Muscle of back (tissue), 11 donors: ENCODE results near the gene ARMC9. TPM values are rescaled to one million over a fixed set of nuclear protein-coding genes. Genes with fewer than 3 reads are reported as not detected.

ENCODE experiments used
- DNase-seq, 3 donors: peaks; one replicate each; pipeline versions ENCODE4 v3.0.0 to v3.0.0-alpha.2; 2013
- polyA plus RNA-seq, 10 donors: library from polyadenylated mRNA; unstranded; fragments of 120-200 nt; gene quantifications; one replicate each; pipeline ENCODE4 v1.2.1, GENCODE V29; 2013; ENCODE audit not compliant: insufficient read length in 10 of 10

The ARMC9 gene
- polyA plus RNA-seq, 10 donors, result 4.0 to 6.7 (median 5.1) TPM

GRCh38 chr2:231411831-231412617, 213.6 kb downstream of the ARMC9 start:
- peak; percentile 74 to 93 (median 84) for DNase-seq

GRCh38 chr2:231412618-231412963, 214.2 kb downstream of the ARMC9 start:
- no peak for DNase-seq

- no peak for DNase-seq
These were observed 215.0 kb downstream of the ARMC9 start for GRCh38 chr2:231413456-231413855.

- no peak for DNase-seq
These were observed 215.6 kb downstream of the ARMC9 start for GRCh38 chr2:231413921-231414476.

- DNase-seq, result no peak
These were observed 216.6 kb downstream of the ARMC9 start for GRCh38 chr2:231415029-231415428.

- no peak for DNase-seq
These were observed 220.6 kb downstream of the ARMC9 start for GRCh38 chr2:231418820-231419640.

GRCh38 chr2:231421051-231421580, 222.7 kb downstream of the ARMC9 start:
- DNase-seq, result no peak

- no peak for DNase-seq
These were observed 223.6 kb downstream of the ARMC9 start for GRCh38 chr2:231422056-231422455.

GRCh38 chr2:231423176-231423575, 224.7 kb downstream of the ARMC9 start:
- no peak for DNase-seq

Other genes with a start within 250 kb of the ARMC9 start
- not detected for gene SPATA3, start 202.5 kb upstream of the ARMC9 start, polyA plus RNA-seq
- 1 to 10 TPM in 1 of 10 donors, under 1 TPM in 9; 0.41 to 1.1 (median 0.56) TPM for gene C2orf72, start 161.1 kb upstream of the ARMC9 start, polyA plus RNA-seq
- 100 to 1,000 TPM in 1 of 10 donors, 10 to 100 TPM in 9; 63.4 to 109 (median 75.8) TPM for gene PSMD1, start 141.8 kb upstream of the ARMC9 start, polyA plus RNA-seq
- under 1 TPM in 8 of 10 donors, not detected in 2; 0.08 to 0.53 (median 0.17) TPM for gene HTR2B, start 73.6 kb upstream of the ARMC9 start, polyA plus RNA-seq
- gene B3GNT7, start 197.1 kb downstream of the ARMC9 start, polyA plus RNA-seq, result under 1 TPM; 0.39 to 0.93 (median 0.61) TPM